GM19468 (cell line): ENCODE data around the gene KLF18.
"Not testable (repeated sequence)": the region's sequence is repeated elsewhere in the genome, so short reads cannot be mapped to it uniquely, and the experiment has no call there.

Experiments
- ATAC-seq: cut with Tn5 transposase; IDR thresholded peaks from one replicate; pipeline ENCODE4 v1.9.1; 2021; ENCODE audit warnings: mild to moderate bottlenecking, moderate library complexity, moderate number of reproducible peaks; ENCODE audit not compliant: unreplicated experiment; ENCODE audit errors: extremely low read depth

KLF18 gene

GRCh38 chr1:44141531-44141930 is at the start of gene KLF18:
TSS of gene KLF18 (minus strand) at chr1:44141631. CDS start at chr1:44141631, 0 bp downstream.
- no peak for ATAC-seq

- no peak for ATAC-seq
These were observed 33.2 kb upstream of the KLF18 start for GRCh38 chr1:44174630-44175029.

GRCh38 chr1:44170281-44170823 is 28.9 kb upstream of the KLF18 start:
- ATAC-seq: no peak

- no peak for ATAC-seq
These were observed 27.2 kb upstream of the KLF18 start for GRCh38 chr1:44168520-44169098.

GRCh38 chr1:44161546-44161945 is 20.1 kb upstream of the KLF18 start:
- no peak for ATAC-seq

GRCh38 chr1:44158871-44159270 is 17.4 kb upstream of the KLF18 start:
- ATAC-seq: no peak

- no peak for ATAC-seq
These were observed 16.5 kb upstream of the KLF18 start for GRCh38 chr1:44157903-44158302.

- ATAC-seq: no peak
These were observed 12.6 kb upstream of the KLF18 start for GRCh38 chr1:44154049-44154448.

GRCh38 chr1:44152692-44153091 is 11.3 kb upstream of the KLF18 start:
- no peak for ATAC-seq

GRCh38 chr1:44151808-44152207 is 10.4 kb upstream of the KLF18 start:
- ATAC-seq: no peak

GRCh38 chr1:44151332-44151731 is 9.9 kb upstream of the KLF18 start:
- no peak for ATAC-seq

GRCh38 chr1:44147582-44147981 is 6.2 kb upstream of the KLF18 start:
- ATAC-seq: no peak

GRCh38 chr1:44146536-44147361 is 5.3 kb upstream of the KLF18 start:
- no peak for ATAC-seq

- no peak for ATAC-seq
These were observed 3.7 kb upstream of the KLF18 start for GRCh38 chr1:44144962-44145756.

GRCh38 chr1:44139565-44139964 is 1.9 kb downstream of the KLF18 start:
- not testable (repeated sequence) for ATAC-seq

- no peak for ATAC-seq
These were observed 3.2 kb downstream of the KLF18 start for GRCh38 chr1:44138239-44138638.

- ATAC-seq: no peak
These were observed 5.5 kb downstream of the KLF18 start for GRCh38 chr1:44135886-44136285.

- ATAC-seq: no peak
These were observed 7.1 kb downstream of the KLF18 start for GRCh38 chr1:44134071-44134920.

GRCh38 chr1:44131411-44131810 is 10.0 kb downstream of the KLF18 start:
- ATAC-seq: no peak
